Osteoblast (primary cell): ENCODE data around the gene GPR18. TPM values are rescaled to one million over a fixed set of nuclear protein-coding genes. Genes with fewer than 3 reads are reported as not detected.

ENCODE experiments used
- DNase-seq: peaks from one replicate; pipeline ENCODE4 v3.0.0; 2011; ENCODE audit warnings: low spot score, mixed read lengths; ENCODE audit not compliant: insufficient read length; ENCODE audit errors: missing footprints
- H2AFZ ChIP-seq: 2 replicates; pipeline ENCODE4 v1.6.0; 2011; ENCODE audit warnings: mild to moderate bottlenecking, low read length
- H3K27ac ChIP-seq: 2 replicates; pipeline ENCODE4 v1.5.1; 2011; ENCODE audit warnings: mild to moderate bottlenecking, low read depth, low read length, moderate library complexity
- H3K27me3 ChIP-seq: 2 replicates; pipeline ENCODE4 v1.6.0; 2012; ENCODE audit warnings: mild to moderate bottlenecking, control low read depth, inconsistent platforms, low read length, moderate library complexity; ENCODE audit not compliant: insufficient read depth
- H3K36me3 ChIP-seq: 2 replicates; pipeline ENCODE4 v1.5.1; 2011; ENCODE audit warnings: mild to moderate bottlenecking, low read length, control low read depth, moderate library complexity; ENCODE audit not compliant: insufficient read depth
- H3K4me1 ChIP-seq: 2 replicates; pipeline ENCODE4 v1.5.1; 2011; ENCODE audit warnings: mild to moderate bottlenecking, low read length, control low read depth, moderate library complexity; ENCODE audit not compliant: insufficient read depth
- H3K4me2 ChIP-seq: 2 replicates; pipeline ENCODE4 v1.6.0; 2011; ENCODE audit warnings: mild to moderate bottlenecking, low read length; ENCODE audit not compliant: insufficient read depth
- H3K4me3 ChIP-seq: fragments of 200-600 bp; sonication (generic); 3 replicates; pipeline ENCODE4 v1.5.1; 2012; ENCODE audit warnings: mild to moderate bottlenecking, low read length, inconsistent platforms; ENCODE audit not compliant: insufficient read depth
- H3K79me2 ChIP-seq: 2 replicates; pipeline ENCODE4 v1.6.0; 2012; ENCODE audit warnings: mild to moderate bottlenecking, low read length, control low read depth, inconsistent platforms; ENCODE audit not compliant: insufficient read depth
- H3K9me3 ChIP-seq: 2 replicates; pipeline ENCODE4 v1.5.1; 2011; ENCODE audit warnings: low read depth, low read length, control low read depth
- H4K20me1 ChIP-seq: 2 replicates; pipeline ENCODE4 v1.6.0; 2012; ENCODE audit warnings: mild to moderate bottlenecking, low read length, control low read depth; ENCODE audit not compliant: insufficient read depth
- CTCF ChIP-seq: IDR thresholded peaks from 2 replicates; pipeline ENCODE4 v1.5.1; 2011; ENCODE audit warnings: mild to moderate bottlenecking, low read depth, low read length, moderate library complexity; ENCODE audit errors: extremely low read depth
- total RNA-seq: library from RNA; depleted of rRNA; stranded (reverse); fragments of >200 nt; gene quantifications from 2 replicates; pipeline ENCODE4 v1.2.3, GENCODE V29; 2012

GPR18 gene
- total RNA-seq, 1 donor, result under 0.01 TPM

GRCh38 chr13:99288089-99288488, 29.9 kb upstream of the GPR18 start:
- TF ChIP-seq CTCF, result no peak
- Histone ChIP-seq H3K4me2 (no peak overlapping the region), H3K27me3 (no peaks in the 10 kb centered on the region), H3K79me2 (no peaks in the 10 kb centered on the region), H3K27ac (no peak overlapping the region), H2AFZ (no peak overlapping the region), H3K36me3 (no peaks in the 10 kb centered on the region), H3K4me1 (peaks cover 3% of the 10 kb centered on the region), H3K9me3 (no peaks in the 10 kb centered on the region), H3K4me3 (no peak overlapping the region), H4K20me1 (no peaks in the 10 kb centered on the region)
- DNase-seq, result no peak

GRCh38 chr13:99287551-99287950, 29.4 kb upstream of the GPR18 start:
- Histone ChIP-seq H3K79me2 (no peaks in the 10 kb centered on the region), H3K36me3 (no peaks in the 10 kb centered on the region), H3K4me1 (peaks cover 9% of the 10 kb centered on the region), H3K4me3 (no peak overlapping the region), H3K27ac (no peak overlapping the region), H3K9me3 (no peaks in the 10 kb centered on the region), H3K4me2 (no peak overlapping the region), H4K20me1 (no peaks in the 10 kb centered on the region), H3K27me3 (no peaks in the 10 kb centered on the region), H2AFZ (no peak overlapping the region)
- TF ChIP-seq CTCF, result no peak
- DNase-seq, result no peak

GRCh38 chr13:99285432-99286182, 27.4 kb upstream of the GPR18 start:
- DNase-seq, result peak; percentile 48
- no peak overlapping the region for H3K4me3 ChIP-seq
- no peak overlapping the region for H3K4me2 ChIP-seq
- no peaks in the 10 kb centered on the region for H3K36me3 ChIP-seq
- H3K27ac ChIP-seq, result no peak overlapping the region
- H2AFZ ChIP-seq, result no peak overlapping the region
- no peaks in the 10 kb centered on the region for H3K27me3 ChIP-seq
- H3K9me3 ChIP-seq, result no peaks in the 10 kb centered on the region
- H3K79me2 ChIP-seq, result no peaks in the 10 kb centered on the region
- no peak for TF ChIP-seq CTCF
- H3K4me1 ChIP-seq, result peaks cover 22% of the 10 kb centered on the region
- no peaks in the 10 kb centered on the region for H4K20me1 ChIP-seq

GRCh38 chr13:99282264-99283231, 24.4 kb upstream of the GPR18 start:
- peak; percentile 25 for DNase-seq
- no peak for TF ChIP-seq CTCF
- H3K4me1 ChIP-seq, result peaks cover 30% of the 10 kb centered on the region
- no peak overlapping the region for H3K4me2 ChIP-seq
- H3K4me3 ChIP-seq, result no peak overlapping the region
- no peaks in the 10 kb centered on the region for H3K79me2 ChIP-seq
- H4K20me1 ChIP-seq, result no peaks in the 10 kb centered on the region
- no peaks in the 10 kb centered on the region for H3K9me3 ChIP-seq
- no peaks in the 10 kb centered on the region for H3K36me3 ChIP-seq
- peak overlapping the region; percentile 71 for H3K27ac ChIP-seq
- H2AFZ ChIP-seq, result no peak overlapping the region
- H3K27me3 ChIP-seq, result no peaks in the 10 kb centered on the region
